Smooth muscle cell (in vitro differentiated cells): ENCODE data around the gene PCSK9. TPM values are rescaled to one million over a fixed set of nuclear protein-coding genes. Genes with fewer than 3 reads are reported as not detected.

Experiments used
- DNase-seq: peaks from one replicate; lab custom pipeline; 2025; ENCODE audit not compliant: unreplicated experiment; lab: John Stamatoyannopoulos, UW
- H2AFZ ChIP-seq: fragments of 200-600 bp; sonication (generic); 2 replicates; pipeline ENCODE4 v1.6.0; 2016; ENCODE audit warnings: antibody characterized with exemption, low read depth, mild to moderate bottlenecking
- H3F3A ChIP-seq: fragments of 200-600 bp; sonication (generic); 2 replicates; pipeline ENCODE4 v1.6.0; 2017; ENCODE audit warnings: antibody characterized with exemption, low read depth
- H3K27ac ChIP-seq: fragments of 200-600 bp; sonication (generic); 2 replicates; pipeline ENCODE4 v1.5.1; 2016; ENCODE audit warnings: low read depth, mild to moderate bottlenecking
- H3K27me3 ChIP-seq: fragments of 200-600 bp; sonication (generic); 2 replicates; pipeline ENCODE4 v1.6.1; 2016; ENCODE audit warnings: low read depth, mild to moderate bottlenecking
- H3K36me3 ChIP-seq: fragments of 200-600 bp; sonication (generic); 2 replicates; pipeline ENCODE4 v1.5.1; 2016; ENCODE audit warnings: low read depth
- H3K4me1 ChIP-seq: fragments of 200-600 bp; sonication (generic); 2 replicates; pipeline ENCODE4 v1.5.1; 2016; ENCODE audit warnings: low read depth
- H3K4me2 ChIP-seq: fragments of 200-600 bp; sonication (generic); 2 replicates; pipeline ENCODE4 v1.6.0; 2016; ENCODE audit warnings: mild to moderate bottlenecking
- H3K4me3 ChIP-seq: fragments of 200-600 bp; sonication (generic); 2 replicates; pipeline ENCODE4 v1.5.1; 2016; ENCODE audit warnings: mild to moderate bottlenecking
- H3K79me2 ChIP-seq: fragments of 200-600 bp; sonication (generic); 2 replicates; pipeline ENCODE4 v1.6.0; 2016; ENCODE audit warnings: low read depth, mild to moderate bottlenecking
- H3K9ac ChIP-seq: fragments of 200-600 bp; sonication (generic); 2 replicates; pipeline ENCODE4 v1.6.0; 2016; ENCODE audit warnings: low read depth
- H3K9me3 ChIP-seq: fragments of 200-600 bp; sonication (generic); replicated peaks from 2 replicates; pipeline ENCODE4 v1.5.1; 2016; ENCODE audit warnings: low read depth
- H4K20me1 ChIP-seq: fragments of 200-600 bp; sonication (generic); 2 replicates; pipeline ENCODE4 v1.6.0; 2016; ENCODE audit warnings: low read depth
- CTCF ChIP-seq: fragments of 200-600 bp; sonication (generic); IDR thresholded peaks from 2 replicates; pipeline ENCODE4 v1.5.1; 2017; ENCODE audit warnings: borderline replicate concordance, mild to moderate bottlenecking, antibody characterized with exemption; ENCODE audit not compliant: insufficient read depth, poor library complexity, severe bottlenecking
- WGBS: methylation state at CpG from one replicate; pipeline ENCODE4 v1.1.7; 2016; ENCODE audit warnings: low lambda C conversion rate; 5-methylcytosine and 5-hydroxymethylcytosine counted together
- polyA plus RNA-seq: library from polyadenylated mRNA; unstranded; fragments of >200 nt; fragmentation: Nextera tagmentation; extraction: Ambion mirVana; gene quantifications from 2 replicates; pipeline ENCODE4 v1.2.1, GENCODE V29; 2016
- total RNA-seq: library from RNA; depleted of rRNA; stranded (reverse); fragments of >200 nt; gene quantifications from 2 replicates; pipeline ENCODE4 v1.2.3, GENCODE V29; 2014

The PCSK9 gene
- total and polyA plus RNA-seq, 2 experiments from 2014 or later = 0.18 to 0.70 TPM

GRCh38 chr1:55049271-55049913, 10.0 kb downstream of the PCSK9 start:
- no peak for TF ChIP-seq CTCF
- Histone ChIP-seq H3F3A (no peaks in the 10 kb centered on the region), H3K27me3 (no peaks in the 10 kb centered on the region), H3K27ac (no peak overlapping the region), H3K4me1 (no peaks in the 10 kb centered on the region), H2AFZ (no peak overlapping the region), H3K4me2 (no peak overlapping the region), H3K4me3 (no peak overlapping the region), H3K9ac (no peak overlapping the region), H3K36me3 (no peaks in the 10 kb centered on the region), H3K79me2 (no peaks in the 10 kb centered on the region), H3K9me3 (no peaks in the 10 kb centered on the region), H4K20me1 (no peaks in the 10 kb centered on the region)
- 91% methylated on average over 9 of the region's 9 CpGs for WGBS
- DNase-seq = no peak

GRCh38 chr1:55049914-55050278, 10.5 kb downstream of the PCSK9 start:
- no peak overlapping the region for H3K27ac ChIP-seq
- H3K79me2 ChIP-seq = no peaks in the 10 kb centered on the region
- H3K4me3 ChIP-seq = no peak overlapping the region
- H3K36me3 ChIP-seq = no peaks in the 10 kb centered on the region
- WGBS = 66% methylated on average over 9 of the region's 9 CpGs
- H3F3A ChIP-seq = no peaks in the 10 kb centered on the region
- H4K20me1 ChIP-seq = no peaks in the 10 kb centered on the region
- no peaks in the 10 kb centered on the region for H3K27me3 ChIP-seq
- H3K4me2 ChIP-seq = no peak overlapping the region
- H3K9ac ChIP-seq = no peak overlapping the region
- H2AFZ ChIP-seq = no peak overlapping the region
- no peak for TF ChIP-seq CTCF
- no peaks in the 10 kb centered on the region for H3K4me1 ChIP-seq
- H3K9me3 ChIP-seq = no peaks in the 10 kb centered on the region
- no peak for DNase-seq

GRCh38 chr1:55050283-55050682, 10.9 kb downstream of the PCSK9 start:
- no peaks in the 10 kb centered on the region for H3K4me1 ChIP-seq
- TF ChIP-seq CTCF = no peak
- no peaks in the 10 kb centered on the region for H3K36me3 ChIP-seq
- H2AFZ ChIP-seq = no peak overlapping the region
- H4K20me1 ChIP-seq = no peaks in the 10 kb centered on the region
- H3K9ac ChIP-seq = no peak overlapping the region
- H3K27me3 ChIP-seq = no peaks in the 10 kb centered on the region
- H3K79me2 ChIP-seq = no peaks in the 10 kb centered on the region
- H3K4me2 ChIP-seq = no peak overlapping the region
- WGBS = 84% methylated on average over 9 of the region's 9 CpGs
- no peak overlapping the region for H3K4me3 ChIP-seq
- no peaks in the 10 kb centered on the region for H3K9me3 ChIP-seq
- no peak overlapping the region for H3K27ac ChIP-seq
- DNase-seq = no peak
- no peaks in the 10 kb centered on the region for H3F3A ChIP-seq

GRCh38 chr1:55051169-55051568, 11.8 kb downstream of the PCSK9 start:
- H4K20me1 ChIP-seq = no peaks in the 10 kb centered on the region
- H3K36me3 ChIP-seq = no peaks in the 10 kb centered on the region
- no peak overlapping the region for H2AFZ ChIP-seq
- H3K9me3 ChIP-seq = no peaks in the 10 kb centered on the region
- H3K4me3 ChIP-seq = no peak overlapping the region
- H3K79me2 ChIP-seq = no peaks in the 10 kb centered on the region
- no peak overlapping the region for H3K9ac ChIP-seq
- no peak overlapping the region for H3K4me2 ChIP-seq
- no peaks in the 10 kb centered on the region for H3K27me3 ChIP-seq
- TF ChIP-seq CTCF = no peak
- no peak overlapping the region for H3K27ac ChIP-seq
- DNase-seq = no peak
- no peaks in the 10 kb centered on the region for H3F3A ChIP-seq
- H3K4me1 ChIP-seq = no peaks in the 10 kb centered on the region
- 98% methylated on average over 5 of the region's 5 CpGs for WGBS
